ENCODE results near the gene UCP3. TPM values are rescaled to one million over a fixed set of nuclear protein-coding genes. Genes with fewer than 3 reads are reported as not detected.

UCP3 gene
- total RNA-seq, 2 experiments from 2014 or later = 2.4 to 3.2 TPM

GRCh38 chr11:73972187-73972586, 36.7 kb downstream of the UCP3 start:
- Histone ChIP-seq H3K79me2 (ENCODE audit: insufficient read depth, low read depth, low read length) (peaks cover 9% of the 10 kb centered on the region; the same call in 1 of the 2 replicates), H3K4me1 (ENCODE audit: insufficient read depth, low read length, poor library complexity, severe bottlenecking) (peaks cover 49% of the 10 kb centered on the region), H3K9me3 (ENCODE audit: low read length) (no peaks in the 10 kb centered on the region), H3K36me3 (ENCODE audit: insufficient read depth, low read length) (peaks cover 45% of the 10 kb centered on the region), H4K20me1 (ENCODE audit: insufficient read depth, low read length) (0 out of 2 replicates have a peak, but pooled peaks cover 8% of the 10 kb centered on the region), H2AFZ (ENCODE audit: low read length) (no peak overlapping the region), H3K27ac (ENCODE audit: low read depth, low read length, poor library complexity, severe bottlenecking) (peak overlapping the region; percentile 26), H3K9me2 (ENCODE audit: insufficient read depth, low read length) (no peaks in the 10 kb centered on the region), H3K4me3 (ENCODE audit: low read depth, low read length, poor library complexity, severe bottlenecking) (no peak overlapping the region), H3K4me2 (ENCODE audit: low read length) (no peak overlapping the region)
- POLR2A ChIA-PET = interaction anchor here (1.1 to 3.3 kb wide), 5 partner anchors 8 to 25 kb away, joined by 3 to 18 read pairs (median 4); no protein-coding TSS in a partner anchor
- intact Hi-C loops (cut with micrococcal nuclease; ENCODE audit: unreplicated experiment) = no loop called here
- DNase-seq (ENCODE audit: low spot score) = peak; percentile 39
- BruUV-seq (replicated peaks) = no TSS peak
- TF ChIP-seq, protein P1, sequence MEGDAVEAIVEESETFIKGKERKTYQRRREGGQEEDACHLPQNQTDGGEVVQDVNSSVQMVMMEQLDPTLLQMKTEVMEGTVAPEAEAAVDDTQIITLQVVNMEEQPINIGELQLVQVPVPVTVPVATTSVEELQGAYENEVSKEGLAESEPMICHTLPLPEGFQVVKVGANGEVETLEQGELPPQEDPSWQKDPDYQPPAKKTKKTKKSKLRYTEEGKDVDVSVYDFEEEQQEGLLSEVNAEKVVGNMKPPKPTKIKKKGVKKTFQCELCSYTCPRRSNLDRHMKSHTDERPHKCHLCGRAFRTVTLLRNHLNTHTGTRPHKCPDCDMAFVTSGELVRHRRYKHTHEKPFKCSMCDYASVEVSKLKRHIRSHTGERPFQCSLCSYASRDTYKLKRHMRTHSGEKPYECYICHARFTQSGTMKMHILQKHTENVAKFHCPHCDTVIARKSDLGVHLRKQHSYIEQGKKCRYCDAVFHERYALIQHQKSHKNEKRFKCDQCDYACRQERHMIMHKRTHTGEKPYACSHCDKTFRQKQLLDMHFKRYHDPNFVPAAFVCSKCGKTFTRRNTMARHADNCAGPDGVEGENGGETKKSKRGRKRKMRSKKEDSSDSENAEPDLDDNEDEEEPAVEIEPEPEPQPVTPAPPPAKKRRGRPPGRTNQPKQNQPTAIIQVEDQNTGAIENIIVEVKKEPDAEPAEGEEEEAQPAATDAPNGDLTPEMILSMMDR (conservative IDR thresholded peaks at IDR 0.05; ENCODE audit: low read length) = no peak
- CTCF ChIA-PET (ENCODE audit: unreplicated experiment) = interaction anchor here (1.0 kb wide), 1 partner anchor 15 kb away, joined by 3 read pairs; no protein-coding TSS in a partner anchor

GRCh38 chr11:73971175-73971719, 37.6 kb downstream of the UCP3 start:
- no peaks in the 10 kb centered on the region for H4K20me1 ChIP-seq (ENCODE audit: insufficient read depth, low read length)
- CTCF ChIA-PET (ENCODE audit: unreplicated experiment) = no interaction called here

More at GRCh38 chr11:73971175-73971719, 37.6 kb downstream of the UCP3 start:
- H3K4me3 ChIP-seq (ENCODE audit: low read depth, low read length, poor library complexity, severe bottlenecking) = no peak overlapping the region
- no peaks in the 10 kb centered on the region for H3K9me2 ChIP-seq (ENCODE audit: insufficient read depth, low read length)
- no peak for TF ChIP-seq EZH2phosphoT487 (IDR thresholded peaks at IDR 0.05; ENCODE audit: borderline replicate concordance, low read depth, low read length)
- TF ChIP-seq, protein P1 (conservative IDR thresholded peaks at IDR 0.05; ENCODE audit: low read length) = no peak
- H3K36me3 ChIP-seq (ENCODE audit: insufficient read depth, low read length) = peaks cover 36% of the 10 kb centered on the region
- H3K4me2 ChIP-seq (ENCODE audit: low read length) = peak overlapping the region; percentile 47
- H3K9me3 ChIP-seq (ENCODE audit: low read length) = no peaks in the 10 kb centered on the region
- H3K79me2 ChIP-seq (ENCODE audit: insufficient read depth, low read depth, low read length) = no peaks in the 10 kb centered on the region
- peak overlapping the region; percentile 65 for H3K27ac ChIP-seq (ENCODE audit: low read depth, low read length, poor library complexity, severe bottlenecking)
- POLR2A ChIA-PET = interaction anchor here (1.3 to 3.3 kb wide), 2 partner anchors 9 to 23 kb away, joined by 4 to 18 read pairs; no protein-coding TSS in a partner anchor
- intact Hi-C loops (cut with micrococcal nuclease; ENCODE audit: unreplicated experiment) = no loop called here
- H2AFZ ChIP-seq (ENCODE audit: low read length) = no peak overlapping the region
- peak; percentile 66 for DNase-seq (ENCODE audit: low spot score)
- H3K4me1 ChIP-seq (ENCODE audit: insufficient read depth, low read length, poor library complexity, severe bottlenecking) = peaks cover 49% of the 10 kb centered on the region
- BruUV-seq (replicated peaks) = no TSS peak
